ENCODE measurements around the gene TP73.

The TP73 gene

DNA sequence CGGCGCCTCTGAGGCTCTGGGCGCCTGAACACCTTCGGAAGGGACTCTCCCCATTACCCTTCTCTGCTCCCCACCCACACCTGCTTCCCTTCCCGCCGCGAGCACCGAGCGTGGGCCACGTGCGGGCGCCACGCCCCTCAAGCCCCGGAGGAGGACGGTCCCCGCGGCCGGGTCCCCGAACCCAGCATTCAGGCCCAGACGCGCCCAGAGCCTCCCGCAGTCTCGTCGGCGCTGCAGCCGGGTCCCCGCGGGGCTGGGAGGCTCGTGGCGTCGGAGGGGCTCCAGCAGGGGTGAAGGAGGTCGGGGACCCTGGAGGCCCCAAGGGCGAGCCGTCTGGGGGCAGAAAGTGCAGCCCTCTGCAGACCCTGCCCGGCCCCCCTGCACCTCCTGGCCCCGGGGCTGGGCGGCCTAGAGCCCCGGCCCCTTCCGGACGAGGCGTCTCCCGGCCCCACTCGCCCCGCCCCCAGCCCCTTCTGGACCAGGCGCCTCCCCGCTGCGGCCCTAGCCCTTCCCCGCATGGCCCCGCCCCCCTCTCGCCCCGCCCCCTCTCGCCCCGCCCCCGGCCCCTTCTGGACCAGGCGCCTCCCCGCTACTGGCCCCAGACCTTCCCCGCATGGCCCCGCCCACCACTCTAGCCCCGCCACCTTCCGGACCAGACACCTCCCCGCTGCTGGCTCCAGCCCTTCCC lies 119.9 kb downstream of the TP73 start:
- peak; percentile 75 for DNase-seq

DNA sequence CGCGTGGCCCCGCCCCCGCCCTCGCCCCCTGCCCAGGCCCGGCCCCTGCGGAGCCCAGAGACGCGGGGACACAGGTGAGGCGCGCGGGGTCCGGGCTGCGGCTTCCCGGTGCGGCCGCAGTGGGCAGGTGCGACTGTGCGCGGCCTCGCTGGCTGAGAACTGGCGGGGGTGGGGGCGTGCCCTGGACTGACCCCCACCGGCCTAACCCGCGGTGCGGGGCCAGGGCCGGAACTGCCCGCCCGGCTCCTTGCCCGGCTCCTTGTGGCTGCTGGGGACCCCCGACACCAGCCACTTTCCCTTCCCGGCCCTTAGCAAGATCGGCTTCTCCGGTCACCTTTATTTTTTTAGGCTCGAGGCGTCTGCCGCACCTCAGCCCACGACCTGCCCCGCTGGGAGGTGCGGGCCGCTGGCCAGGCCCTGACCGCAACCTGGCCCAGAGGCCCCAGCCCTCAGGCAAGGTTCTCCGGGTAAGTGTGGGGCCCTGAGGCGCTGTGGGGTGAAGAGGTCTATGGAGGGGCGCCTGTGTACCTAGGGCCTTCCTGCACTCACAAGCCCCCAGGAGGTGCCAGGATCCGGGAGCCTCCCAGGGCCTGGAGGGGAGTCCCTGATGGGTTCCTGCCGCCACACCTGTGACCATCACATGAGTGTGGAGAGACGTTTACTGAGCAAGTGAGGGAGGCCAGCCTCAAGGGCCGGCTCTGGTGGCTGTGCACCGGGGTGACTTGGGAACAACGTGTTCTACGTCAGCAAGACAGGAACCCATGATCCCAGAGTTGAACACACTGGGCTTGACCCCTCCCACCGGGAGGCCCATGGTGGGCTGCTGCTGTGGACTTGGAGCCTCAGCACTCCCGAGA lies 120.6 kb downstream of the TP73 start, which contains the start of gene SMIM1:
TSS of gene SMIM1 (plus strand) at position 35 of the 857 bp plus-strand sequence. CDS start 2,625 bp downstream, outside the sequence.
- no peak for DNase-seq

DNA sequence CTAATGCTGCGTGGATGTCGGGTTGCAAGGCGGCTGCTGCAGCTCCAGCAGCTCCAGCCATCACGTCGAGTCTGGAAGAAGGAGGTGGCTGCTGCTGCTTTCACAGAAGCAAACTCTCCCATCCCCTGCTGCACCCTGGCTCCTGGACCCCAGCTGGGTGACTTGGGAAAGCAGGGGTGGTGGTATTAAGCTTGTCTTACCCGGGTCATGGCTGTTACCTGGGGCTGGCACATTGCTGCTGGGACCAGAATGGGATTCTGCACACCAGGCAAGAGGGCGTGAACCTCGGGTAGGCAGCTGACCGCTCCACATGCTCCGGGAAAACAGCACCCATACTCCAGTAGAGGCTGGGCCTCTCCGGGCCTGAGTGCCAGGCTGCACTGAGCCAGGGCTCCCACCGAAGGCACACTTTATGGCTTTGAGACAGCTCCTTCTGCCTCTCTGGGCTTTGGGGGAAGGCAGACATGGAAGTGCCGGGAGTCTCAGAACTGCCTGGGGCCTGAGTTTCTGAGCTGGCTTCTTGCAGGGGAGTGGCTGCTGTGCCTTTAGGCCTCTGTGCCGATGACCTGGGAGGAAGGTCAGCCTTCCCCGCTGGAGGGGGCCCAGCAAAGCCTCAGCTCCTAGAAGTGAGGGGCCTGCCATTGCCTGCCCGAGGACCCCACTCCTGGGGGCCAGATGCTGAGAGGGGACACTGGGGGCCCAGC lies 121.4 kb downstream of the TP73 start:
- no peak for DNase-seq

DNA sequence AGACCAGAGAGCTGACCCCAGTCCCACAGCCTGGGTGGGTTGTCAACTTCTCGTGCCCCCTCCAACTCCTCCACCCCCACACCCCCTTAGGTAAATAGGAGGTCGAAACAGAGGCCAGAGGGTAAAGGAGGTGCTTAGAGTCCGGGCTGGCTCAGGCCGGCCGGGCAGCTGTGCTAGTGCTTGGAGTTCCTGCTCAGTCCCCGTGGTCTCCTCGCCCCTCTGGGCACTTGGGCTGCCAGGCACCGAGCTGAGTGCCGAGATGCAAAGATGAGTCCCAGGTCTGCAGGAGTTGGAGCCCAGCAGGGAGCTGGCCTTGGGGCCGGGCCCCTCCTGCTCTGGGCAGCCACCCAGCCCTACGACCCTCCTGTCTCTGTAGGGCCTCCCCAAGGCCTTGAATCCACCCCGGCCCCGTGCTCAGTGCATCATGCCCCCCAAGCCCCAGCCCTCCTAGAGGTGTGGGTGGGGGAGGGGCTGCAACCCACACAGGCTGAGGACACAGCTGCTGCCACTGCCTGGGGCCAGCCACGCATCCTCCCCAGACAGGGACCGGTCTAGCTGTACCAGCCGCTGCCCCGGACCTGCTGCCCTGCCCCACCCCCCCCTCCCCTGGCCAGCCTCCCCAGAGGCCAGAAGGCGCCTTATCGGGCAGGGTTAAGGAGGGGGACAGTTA lies 122.1 kb downstream of the TP73 start:
- DNase-seq = no peak

DNA sequence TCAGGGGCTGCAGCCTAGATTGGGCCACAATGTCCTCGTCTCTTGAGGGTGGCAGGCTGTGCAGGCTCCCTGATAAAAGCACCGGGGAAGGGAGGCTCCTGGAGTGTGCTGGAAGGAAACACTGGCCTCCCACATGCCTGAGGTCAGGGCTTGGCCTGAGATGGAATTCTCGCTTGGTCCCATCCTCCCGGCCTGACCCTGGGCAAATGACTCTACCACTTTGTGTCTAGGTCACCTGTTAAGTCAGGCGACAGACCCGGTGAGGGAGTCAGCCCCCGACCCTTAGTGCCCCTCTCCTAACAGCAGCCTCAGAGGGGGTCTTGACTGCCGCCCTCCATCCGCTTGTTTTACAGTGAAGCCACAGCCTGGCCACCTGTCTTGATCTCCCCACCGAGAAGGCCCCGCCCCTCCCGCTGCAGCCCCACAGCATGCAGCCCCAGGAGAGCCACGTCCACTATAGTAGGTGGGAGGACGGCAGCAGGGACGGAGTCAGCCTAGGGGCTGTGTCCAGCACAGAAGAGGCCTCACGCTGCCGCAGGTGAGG lies 122.7 kb downstream of the TP73 start:
- no peak for DNase-seq

DNA sequence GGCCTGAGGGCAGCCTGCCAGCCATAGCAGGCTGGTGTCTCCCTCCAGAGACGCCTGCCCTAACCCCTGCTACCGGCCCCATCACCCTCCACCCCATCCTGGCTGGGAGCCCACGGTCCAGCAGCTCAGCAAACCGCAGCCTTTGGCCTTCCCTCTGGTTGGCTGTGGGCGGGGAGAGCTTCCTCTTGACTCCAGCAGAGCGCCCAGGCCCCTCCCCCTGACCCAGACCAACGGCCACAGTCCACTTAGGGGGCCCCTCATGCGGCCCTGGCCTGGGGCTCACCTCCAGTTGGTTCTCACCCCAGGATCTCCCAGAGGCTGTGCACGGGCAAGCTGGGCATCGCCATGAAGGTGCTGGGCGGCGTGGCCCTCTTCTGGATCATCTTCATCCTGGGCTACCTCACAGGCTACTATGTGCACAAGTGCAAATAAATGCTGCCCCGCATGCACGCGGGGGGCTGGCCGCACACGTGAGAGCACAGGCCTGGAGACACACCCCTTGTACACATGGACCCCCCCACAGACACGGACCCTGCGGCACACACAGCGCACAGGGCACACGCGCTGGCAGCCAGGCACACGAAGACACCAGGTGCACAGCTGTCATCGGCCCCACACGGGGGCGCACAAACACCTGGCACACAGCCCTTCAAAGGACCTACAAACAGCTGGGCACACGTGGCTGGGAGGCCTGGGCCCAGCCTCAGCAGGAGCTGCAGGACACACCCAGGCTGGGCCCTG lies 123.3 kb downstream of the TP73 start:
- DNase-seq = peak; percentile 23

DNA sequence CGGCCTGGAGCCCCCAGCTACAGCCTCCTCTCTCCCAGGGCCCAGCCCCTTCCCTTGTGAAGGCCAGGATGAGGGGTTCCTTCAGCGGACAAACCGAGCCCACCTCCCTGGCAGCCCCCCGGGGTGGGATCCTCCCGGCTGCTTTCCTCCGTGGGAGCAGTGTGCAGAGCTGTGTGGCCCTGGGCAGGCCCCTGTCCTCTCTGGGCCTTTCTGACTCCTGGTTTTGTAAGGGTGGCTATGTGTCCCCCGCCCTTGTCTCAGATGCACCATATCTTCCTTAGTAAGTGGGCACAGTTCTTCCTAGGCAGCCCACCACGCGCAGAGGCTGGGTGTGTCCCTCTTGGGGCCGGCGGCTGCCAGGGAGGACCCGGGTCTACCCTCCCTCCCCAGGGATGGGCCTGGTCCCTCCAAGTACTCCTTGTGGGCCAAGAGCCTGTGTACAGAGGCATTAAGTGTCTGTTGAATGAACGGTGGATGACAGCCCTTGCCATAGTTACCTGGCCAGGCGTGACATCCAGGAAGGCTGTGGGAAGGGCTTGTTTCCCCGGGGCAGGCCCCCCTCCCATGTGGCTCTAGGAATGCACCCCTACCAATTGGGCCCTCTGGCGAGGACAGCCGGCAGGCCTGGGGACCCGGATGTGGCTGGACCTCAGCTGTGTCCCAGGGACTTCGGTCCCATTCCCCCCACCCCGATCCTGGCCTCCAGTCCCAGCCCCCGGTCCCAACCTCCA lies 124.1 kb downstream of the TP73 start:
- no peak for DNase-seq

DNA sequence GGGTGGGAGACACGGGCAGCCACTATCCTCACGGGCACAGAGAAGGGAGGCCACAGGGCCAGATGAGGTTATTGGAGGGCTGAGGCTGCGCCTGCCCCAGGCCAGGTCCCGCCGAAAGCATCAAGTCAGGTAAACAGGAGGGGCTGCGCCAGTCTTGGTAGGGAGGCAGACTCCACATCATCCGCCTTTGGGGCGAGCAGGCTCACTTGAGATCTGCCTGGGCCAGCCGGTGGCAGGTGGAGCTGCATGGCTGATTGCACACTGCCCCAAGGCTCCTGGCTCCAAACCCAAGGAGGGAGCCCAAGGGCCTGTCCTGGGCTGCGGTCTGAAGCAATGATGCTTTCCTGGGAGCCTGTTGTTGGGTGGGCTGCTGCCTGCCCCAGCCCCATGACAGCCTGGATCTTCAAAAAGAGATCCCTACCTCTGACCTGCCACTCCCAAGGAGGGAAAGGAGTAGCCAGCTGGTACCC lies 124.8 kb downstream of the TP73 start:
- DNase-seq = no peak

DNA sequence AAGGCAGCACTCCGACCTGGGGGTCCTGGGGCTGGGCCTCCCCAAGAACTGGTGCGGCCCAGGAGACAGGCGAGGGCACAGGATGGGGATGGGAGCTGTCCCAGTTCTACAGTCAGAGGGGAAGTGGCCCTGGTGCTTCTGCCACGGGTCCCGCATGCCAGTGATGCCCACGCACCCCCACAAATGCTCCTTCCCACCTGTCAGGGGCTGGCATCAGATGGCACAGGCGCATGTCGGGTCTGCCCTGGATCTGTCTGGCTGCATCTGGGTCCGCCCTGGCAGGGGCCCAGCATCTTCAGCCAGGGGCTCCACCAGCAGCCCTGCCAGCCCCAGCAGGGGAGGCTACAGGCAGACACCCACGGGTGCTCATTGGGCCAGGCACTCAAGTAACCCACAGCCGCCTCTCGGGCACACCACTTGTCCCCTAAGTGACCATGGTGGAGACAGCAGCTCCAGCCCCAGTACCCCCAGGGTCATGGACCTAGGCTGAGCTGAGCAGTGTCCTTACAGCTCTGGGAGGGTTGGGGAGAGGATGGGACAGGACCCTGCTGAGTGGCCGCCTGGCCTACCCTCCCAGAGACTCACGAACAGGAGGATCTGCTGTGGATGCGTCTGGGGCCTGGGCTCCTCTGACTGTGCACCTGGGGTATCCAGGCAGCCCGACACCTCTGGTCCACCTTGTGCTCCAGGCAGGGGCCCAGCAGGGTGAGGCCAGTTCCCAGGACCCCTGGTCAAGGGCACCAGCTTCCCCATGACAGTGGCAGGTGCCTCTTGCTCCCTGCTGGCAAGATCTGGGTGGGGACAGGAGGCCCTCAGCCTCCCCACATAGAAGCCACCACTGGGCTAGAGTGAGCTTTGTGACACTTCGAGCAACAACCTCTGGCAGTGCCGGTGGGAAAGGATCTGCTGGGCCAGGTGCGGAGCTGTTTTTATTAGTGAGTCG lies 125.6 kb downstream of the TP73 start:
- DNase-seq = no peak

DNA sequence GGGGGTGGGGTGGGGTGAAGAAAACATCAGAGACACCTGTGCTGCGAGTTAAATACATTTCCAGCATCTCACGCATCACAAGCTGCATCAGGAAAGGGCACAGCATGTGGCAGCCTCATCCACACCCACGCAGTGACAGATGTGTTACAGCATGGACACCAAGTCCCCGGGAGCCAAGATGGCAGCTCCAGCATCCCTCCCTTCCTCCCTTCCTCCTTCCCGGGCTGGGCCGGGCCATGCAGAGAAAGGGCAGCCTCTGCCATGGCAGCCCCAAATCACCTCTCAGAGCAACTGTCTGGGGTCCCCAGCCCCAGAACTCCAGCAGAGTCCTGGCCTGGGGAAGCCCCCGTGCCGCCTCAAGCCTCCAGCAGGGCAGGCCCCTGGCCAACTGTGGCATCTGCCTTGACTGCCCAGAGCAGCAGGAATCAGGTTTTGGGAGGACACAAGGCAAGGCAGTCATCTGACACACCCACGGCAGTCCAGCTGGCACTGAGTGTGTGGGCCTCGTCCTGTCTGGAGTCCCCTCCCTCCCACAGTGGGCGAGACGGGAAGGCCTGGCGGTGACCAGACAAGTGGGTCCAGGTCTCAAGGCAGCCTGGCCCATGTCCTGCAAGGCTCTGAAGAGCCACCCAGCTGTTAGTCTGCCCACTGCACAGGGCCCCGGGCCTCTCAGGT lies 126.4 kb downstream of the TP73 start:
- DNase-seq = no peak

DNA sequence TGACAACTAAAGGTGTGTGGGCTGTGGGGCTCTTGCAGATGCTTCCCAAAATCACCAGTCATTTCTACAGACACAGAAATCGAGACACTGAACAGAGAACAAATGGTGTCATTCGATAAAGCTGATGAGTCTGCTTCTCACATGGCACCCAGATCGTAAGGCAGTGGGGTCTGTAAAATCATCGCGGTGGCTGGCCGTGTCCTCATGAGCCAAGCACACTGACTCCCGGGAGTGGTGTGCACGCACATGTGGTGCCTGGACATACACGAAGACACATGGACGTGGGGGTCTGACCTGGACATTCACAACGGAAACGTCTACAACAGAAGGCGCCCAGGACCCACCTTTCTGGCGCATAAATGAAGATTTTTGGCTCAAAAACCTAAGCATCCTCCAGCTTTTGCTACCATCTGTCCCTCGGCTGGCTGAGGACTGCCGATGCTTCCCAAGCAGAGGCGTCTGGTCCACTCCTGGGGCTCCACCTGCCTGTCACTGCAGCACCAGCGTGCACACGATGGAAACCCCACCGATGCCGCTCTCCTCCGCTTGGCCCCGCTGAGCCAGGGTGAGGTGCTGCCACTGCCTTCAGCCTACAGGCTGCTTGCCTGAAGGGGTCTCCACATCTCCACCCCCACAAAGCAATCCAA lies 127.1 kb downstream of the TP73 start:
- DNase-seq = no peak

DNA sequence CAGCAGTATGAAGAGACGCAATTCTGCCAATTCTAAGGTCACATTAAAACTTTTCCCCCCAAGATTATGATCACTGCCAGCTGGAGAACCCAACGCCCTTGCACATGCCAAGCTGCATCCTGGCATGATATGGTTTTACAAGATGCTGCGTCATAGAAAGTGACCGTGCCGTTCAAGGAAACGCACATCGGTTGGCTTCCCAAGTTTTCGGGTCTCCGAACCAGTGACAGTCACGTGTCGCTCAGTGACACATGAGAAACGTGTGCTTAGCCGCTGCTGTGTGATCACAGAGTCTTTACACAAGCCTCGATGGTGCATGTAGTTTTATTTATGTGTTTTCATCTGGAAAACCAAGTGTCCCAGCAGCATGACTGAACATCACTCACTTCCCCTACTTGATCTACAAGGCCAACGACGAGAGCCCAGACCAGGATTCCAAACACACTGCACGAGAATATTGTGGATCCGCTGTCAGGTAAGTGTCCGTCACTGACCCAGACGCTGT lies 127.6 kb downstream of the TP73 start:
- no peak for DNase-seq

DNA sequence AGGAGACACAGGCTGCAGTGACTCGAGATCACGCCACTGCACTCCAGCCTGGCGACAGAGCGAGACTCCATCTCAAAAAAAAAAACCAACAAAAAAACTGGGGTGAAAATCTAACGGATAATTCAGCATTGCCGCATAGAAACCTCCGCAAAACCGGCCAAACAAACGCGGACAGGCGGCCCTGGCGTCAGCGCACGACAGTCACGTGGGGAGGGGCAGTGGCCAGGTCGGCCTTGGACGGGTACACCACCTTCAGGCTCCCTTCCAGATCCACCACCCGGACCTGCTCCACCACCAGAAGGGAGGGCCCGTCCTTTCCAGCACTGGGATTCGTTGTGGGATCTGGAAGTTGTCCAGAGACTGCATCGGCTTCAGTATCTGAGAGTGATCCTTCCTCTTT lies 128.6 kb downstream of the TP73 start:
- DNase-seq = no peak

DNA sequence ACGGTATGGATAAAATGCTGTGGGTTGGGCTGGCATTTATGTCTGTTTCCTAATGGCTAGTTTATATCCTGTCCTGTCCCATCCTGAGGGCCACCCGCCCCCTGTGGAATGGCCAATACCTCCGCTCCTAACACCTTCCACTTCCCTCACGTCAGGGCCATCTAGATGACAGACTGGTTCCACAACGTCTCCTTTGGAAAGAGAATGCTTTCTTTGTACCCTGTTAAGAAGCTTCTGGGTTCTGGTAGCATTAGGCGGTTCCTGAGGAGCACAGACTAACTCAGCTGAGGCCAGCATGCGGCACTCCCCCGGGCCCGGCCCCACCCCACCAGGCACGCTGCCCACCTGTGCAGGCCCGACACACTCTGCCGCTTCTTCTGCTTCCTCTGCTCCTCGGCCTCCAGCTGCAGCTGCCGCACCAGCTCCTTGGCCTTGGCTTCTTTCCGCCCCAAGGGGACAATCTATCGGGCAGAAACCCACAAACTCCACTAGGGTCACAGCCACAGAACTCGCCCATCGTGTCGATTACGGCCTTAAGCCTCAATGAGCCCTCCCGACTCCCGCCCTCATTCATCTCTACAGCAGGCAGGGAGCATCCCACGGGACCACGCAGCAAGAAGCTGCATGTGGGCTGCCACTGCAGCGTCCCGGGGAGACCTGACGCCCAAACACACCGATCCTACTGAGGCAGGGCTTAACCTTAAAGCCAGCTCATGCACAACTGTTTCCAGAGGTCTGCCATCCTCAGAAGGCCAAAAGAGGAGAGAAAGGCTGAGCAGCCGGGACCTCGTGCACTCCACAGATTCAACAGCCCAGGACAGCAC lies 131.5 kb downstream of the TP73 start:
- no peak for DNase-seq

DNA sequence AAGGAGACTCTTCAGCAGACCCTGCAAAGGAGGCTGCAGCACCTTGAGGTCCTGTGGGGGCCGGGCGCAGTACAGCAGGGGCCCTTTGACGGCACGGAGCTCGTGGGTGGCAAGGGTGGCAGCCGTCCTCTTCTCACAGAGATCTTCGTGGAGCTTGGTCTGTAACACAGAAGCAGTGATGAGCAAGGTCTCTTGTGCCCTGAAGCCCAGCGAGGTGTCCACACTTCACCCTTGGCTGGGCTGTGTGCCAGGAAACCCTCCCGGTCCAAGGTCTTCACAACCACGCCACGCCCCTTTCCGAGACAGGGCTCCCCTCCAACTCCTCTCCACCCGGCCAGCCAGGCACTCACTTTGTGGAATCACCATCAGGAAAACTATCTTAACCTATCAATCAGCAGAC lies 132.7 kb downstream of the TP73 start:
- DNase-seq = no peak

DNA sequence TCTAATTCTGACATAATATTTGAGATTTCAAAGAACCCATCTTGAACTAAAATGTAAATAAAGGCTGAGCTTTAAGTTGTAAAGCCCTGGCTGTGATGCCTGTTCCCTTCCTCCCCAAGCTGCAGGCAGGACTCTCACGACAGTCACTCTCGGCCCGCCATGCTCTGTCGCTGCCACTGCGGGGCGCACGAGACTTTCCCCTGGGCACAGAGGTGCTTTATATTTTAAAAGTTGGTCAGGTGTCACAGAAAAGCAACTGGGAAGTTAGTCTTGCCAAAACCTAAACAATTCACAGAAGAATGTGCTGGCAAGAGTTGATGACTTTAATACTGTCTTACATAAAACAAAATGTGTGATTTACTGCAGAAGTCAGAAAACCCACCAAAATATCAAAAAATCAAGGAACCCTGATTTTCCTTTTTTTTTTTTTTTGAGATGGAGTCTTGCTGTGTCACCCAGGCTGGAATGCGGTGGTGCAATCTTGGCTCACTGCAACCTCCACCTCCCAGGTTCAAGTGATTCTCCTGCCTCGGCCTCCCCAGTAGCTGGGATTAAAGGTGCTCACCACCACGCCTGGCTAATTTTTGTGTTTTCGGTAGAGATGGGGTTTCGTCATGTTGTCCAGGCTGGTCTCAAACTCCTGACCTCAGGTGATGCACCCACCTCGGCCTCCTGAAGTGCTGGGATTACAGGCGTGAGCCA lies 133.3 kb downstream of the TP73 start:
- no peak for DNase-seq
